Karpas-422 (cell line): ENCODE results near the gene MMP1. TPM values are rescaled to one million over a fixed set of nuclear protein-coding genes. Genes with fewer than 3 reads are reported as not detected.
"Not testable (repeated sequence)": the region's sequence is repeated elsewhere in the genome, so short reads cannot be mapped to it uniquely, and the experiment has no call there.

ENCODE experiments used
- DNase-seq: peaks from one replicate; pipeline ENCODE4 v3.0.0-alpha.2; 2015
- H2AFZ ChIP-seq: fragments of 200-600 bp; sonication (generic); 2 replicates; pipeline ENCODE4 v1.6.1; 2014; ENCODE audit warnings: antibody characterized with exemption, low read length, mixed read lengths
- H3K27ac ChIP-seq: fragments of 200-600 bp; sonication (generic); 2 replicates; pipeline ENCODE4 v1.5.1; 2014; ENCODE audit warnings: mild to moderate bottlenecking, low read length, moderate library complexity
- H3K27me3 ChIP-seq: fragments of 200-600 bp; sonication (generic); 2 replicates; pipeline ENCODE4 v1.6.1; 2014; ENCODE audit warnings: low read length, mixed read lengths
- H3K36me3 ChIP-seq: fragments of 200-600 bp; sonication (generic); 2 replicates; pipeline ENCODE4 v1.6.1; 2014; ENCODE audit warnings: low read length, mixed read lengths; ENCODE audit not compliant: insufficient read depth
- H3K4me1 ChIP-seq: fragments of 200-600 bp; sonication (generic); 2 replicates; pipeline ENCODE4 v1.6.1; 2014; ENCODE audit warnings: mild to moderate bottlenecking, low read length, mixed read lengths
- H3K4me2 ChIP-seq: fragments of 200-600 bp; sonication (generic); 2 replicates; pipeline ENCODE4 v1.6.1; 2014; ENCODE audit warnings: low read length, low read depth, mild to moderate bottlenecking; ENCODE audit not compliant: poor library complexity, severe bottlenecking
- H3K4me3 ChIP-seq: fragments of 200-600 bp; sonication (generic); 2 replicates; pipeline ENCODE4 v1.5.1; 2014; ENCODE audit warnings: mild to moderate bottlenecking, antibody characterized with exemption, low read length, mixed read lengths
- H3K79me2 ChIP-seq: fragments of 200-600 bp; sonication (generic); 2 replicates; pipeline ENCODE4 v1.6.1; 2014; ENCODE audit warnings: mild to moderate bottlenecking, low read length, mixed read lengths
- H3K9ac ChIP-seq: fragments of 200-600 bp; sonication (generic); 2 replicates; pipeline ENCODE4 v1.6.0; 2014; ENCODE audit warnings: low read length
- H3K9me2 ChIP-seq: fragments of 200-600 bp; sonication (generic), shearing (Covaris generic); replicated peaks from 2 replicates; pipeline ENCODE4 v1.6.0; 2014; ENCODE audit warnings: mild to moderate bottlenecking, low read length, moderate library complexity; ENCODE audit not compliant: insufficient read depth
- H3K9me3 ChIP-seq: fragments of 300-700, 200-600 bp; sonication (generic); 2 replicates; pipeline ENCODE4 v1.6.1; 2014; ENCODE audit warnings: low read length, mixed read lengths
- H4K20me1 ChIP-seq: fragments of 200-600 bp; sonication (generic); 2 replicates; pipeline ENCODE4 v1.6.1; 2014; ENCODE audit warnings: mild to moderate bottlenecking, antibody characterized with exemption, low read length, low read depth; ENCODE audit not compliant: insufficient read depth
- total RNA-seq: library from RNA; depleted of rRNA; stranded (reverse); fragments of >200 nt; shearing (Covaris generic); gene quantifications from 2 replicates; pipeline ENCODE4 v1.2.3, GENCODE V29; 2014; ENCODE audit warnings: low replicate concordance; rRNA removed

Gene MMP1
- total RNA-seq, 1 experiment from 2014 or later = not detected

GRCh38 chr11:102746746-102747578 is 51.0 kb downstream of the MMP1 start:
- H3K4me2 ChIP-seq, H3K27me3 ChIP-seq, H3K36me3 ChIP-seq, H2AFZ ChIP-seq, H3K9me3 ChIP-seq, H3K4me1 ChIP-seq, H3K79me2 ChIP-seq, H3K9ac ChIP-seq, H3K27ac ChIP-seq, DNase-seq, H3K9me2 ChIP-seq, H4K20me1 ChIP-seq, H3K4me3 ChIP-seq: not testable (repeated sequence)

Other genes with a start within 250 kb of the MMP1 start
- not detected in 2 replicates for gene MMP20, start 172.8 kb downstream of the MMP1 start, total RNA-seq
- gene MMP27, start 92.4 kb downstream of the MMP1 start, total RNA-seq = not detected in 2 replicates
- gene MMP8, start 73.2 kb downstream of the MMP1 start, total RNA-seq = not detected in 2 replicates
- not detected in 2 replicates for gene MMP10, start 17.5 kb downstream of the MMP1 start, total RNA-seq
- gene MMP3, start 45.4 kb upstream of the MMP1 start, total RNA-seq = not detected in 2 replicates
- not detected in 2 replicates for gene MMP12, start 76.8 kb upstream of the MMP1 start, total RNA-seq
- not detected in 2 replicates for gene MMP13, start 157.6 kb upstream of the MMP1 start, total RNA-seq